NCI-H128 (cell line): ENCODE data around the gene TMEM131.

Experiments used
- DNase-seq: peaks from one replicate; lab custom pipeline; 2025; ENCODE audit not compliant: unreplicated experiment; lab: John Stamatoyannopoulos, UW

Gene TMEM131

GRCh38 chr2:97741686-97742085 is 254.1 kb downstream of the TMEM131 start:
- DNase-seq = no peak

- DNase-seq = no peak
These were observed 254.5 kb downstream of the TMEM131 start for GRCh38 chr2:97741251-97741650.

- peak; percentile 89 for DNase-seq
These were observed 255.1 kb downstream of the TMEM131 start for GRCh38 chr2:97740590-97741182.

- DNase-seq = no peak
These were observed 255.9 kb downstream of the TMEM131 start for GRCh38 chr2:97739893-97740245.

GRCh38 chr2:97739020-97739892 is 256.5 kb downstream of the TMEM131 start:
- no peak for DNase-seq

- no peak for DNase-seq
These were observed 257.3 kb downstream of the TMEM131 start for GRCh38 chr2:97738179-97739019.

GRCh38 chr2:97737421-97738178 is 258.1 kb downstream of the TMEM131 start:
- no peak for DNase-seq

GRCh38 chr2:97736608-97737330 is 259.0 kb downstream of the TMEM131 start:
- DNase-seq = no peak

GRCh38 chr2:97736185-97736584 is 259.6 kb downstream of the TMEM131 start:
- DNase-seq = no peak

- no peak for DNase-seq
These were observed 260.6 kb downstream of the TMEM131 start for GRCh38 chr2:97735161-97735561.

GRCh38 chr2:97734061-97735051 is 261.4 kb downstream of the TMEM131 start:
- DNase-seq = no peak

GRCh38 chr2:97733341-97734035 is 262.3 kb downstream of the TMEM131 start:
- no peak for DNase-seq

GRCh38 chr2:97732436-97733340 is 263.1 kb downstream of the TMEM131 start:
- no peak for DNase-seq

- DNase-seq = no peak
These were observed 264.3 kb downstream of the TMEM131 start for GRCh38 chr2:97731274-97732020.

- no peak for DNase-seq
These were observed 265.5 kb downstream of the TMEM131 start for GRCh38 chr2:97730245-97730644.

- no peak for DNase-seq
These were observed 267.5 kb downstream of the TMEM131 start for GRCh38 chr2:97728091-97728731.
